RWPE1 (cell line): ENCODE results near the gene GDNF.

ENCODE experiments used
- CTCF ChIA-PET: fragments of 350-600 bp; sonication (Branson Sonifier 250); formaldehyde crosslinking; extraction: SDS; loops from one replicate; lab custom pipeline; 2021; lab: Yijun Ruan, JAX
- POLR2A ChIA-PET: fragments of 400-600 bp; formaldehyde crosslinking; extraction: SDS; loops from one replicate; lab custom pipeline; 2020; ENCODE audit warnings: antibody characterized with exemption; ENCODE audit not compliant: low non-redundant PET; lab: Yijun Ruan, JAX
- DNase-seq: peaks from one replicate; pipeline ENCODE4 v3.0.0; 2012; ENCODE audit warnings: low spot score
- H3K27ac ChIP-seq: fragments of 450-650 bp; 2 replicates; pipeline ENCODE4 v1.5.1; 2017
- CTCF ChIP-seq: fragments of 450-650 bp; conservative IDR thresholded peaks from 2 replicates; pipeline ENCODE4 v1.5.1; 2017; ENCODE audit warnings: low read depth, mild to moderate bottlenecking

Gene GDNF

GRCh38 chr5:37768371-37768770, 71.5 kb downstream of the GDNF start:
- no peak for TF ChIP-seq CTCF
- DNase-seq, result no peak
- ChIA-PET CTCF (no interaction called here), POLR2A (interaction anchor here (0.5 kb wide), 1 partner anchor 100 kb away, joined by 4 read pairs; no protein-coding TSS in a partner anchor)
- no peak overlapping the region for H3K27ac ChIP-seq

- POLR2A ChIA-PET, result interaction anchor here (0.5 kb wide), 1 partner anchor 100 kb away, joined by 4 read pairs; no protein-coding TSS in a partner anchor
- CTCF ChIA-PET, result no interaction called here
- no peak overlapping the region for H3K27ac ChIP-seq
- no peak for TF ChIP-seq CTCF
- DNase-seq, result no peak
Measured at GRCh38 chr5:37767961-37768360, 71.9 kb downstream of the GDNF start.

- DNase-seq, result no peak
- ChIA-PET CTCF (no interaction called here), POLR2A (no interaction called here)
- TF ChIP-seq CTCF, result no peak
- H3K27ac ChIP-seq, result no peak overlapping the region
Measured at GRCh38 chr5:37767251-37767650, 72.6 kb downstream of the GDNF start.
